HEK293 (cell line): ENCODE data around the gene VRTN.
A peak's percentile ranks its signal among the peaks of the same experiment; 100 is the strongest.

Source experiments
- CTCF ChIA-PET: fragments of 350-600 bp; formaldehyde crosslinking; extraction: SDS; loops from one replicate; lab custom pipeline; 2021; ENCODE audit warnings: antibody characterized with exemption; lab: Yijun Ruan, JAX
- POLR2A ChIA-PET: fragments of 300-600 bp; formaldehyde crosslinking; extraction: SDS; loops from one replicate; lab custom pipeline; 2020; ENCODE audit warnings: antibody characterized with exemption, inconsistent platforms; lab: Yijun Ruan, JAX
- H3K27ac ChIP-seq: fragments of 200-500 bp; sonication (Bioruptor generic); 2 replicates; pipeline ENCODE4 v1.5.1; 2014; ENCODE audit warnings: low read depth, low read length, control low read depth, inconsistent platforms; ENCODE audit errors: extremely low read depth
- H3K36me3 ChIP-seq, 2 experiments: fragments of 200-500 bp in 1 of 2; sonication (Bioruptor generic) in 1 of 2; 1 replicate in 1 of 2; 2 replicates in 1 of 2; pipeline ENCODE4 v1.5.1; 2014 to 2017; ENCODE audit warnings: inconsistent platforms in 2 of 2, low read length in 2 of 2; ENCODE audit not compliant: control insufficient read depth in 2 of 2, insufficient read depth in 1 of 2
- H3K4me1 ChIP-seq: fragments of 200-500 bp; sonication (Bioruptor generic); 2 replicates; pipeline ENCODE4 v1.5.1; 2014; ENCODE audit warnings: mild to moderate bottlenecking, low read length, inconsistent platforms; ENCODE audit not compliant: control insufficient read depth, insufficient read depth
- H3K4me3 ChIP-seq: 2 replicates; pipeline ENCODE4 v1.5.1; 2011; ENCODE audit warnings: low read depth, mild to moderate bottlenecking, control low read depth, low read length, moderate library complexity
- H3K9me3 ChIP-seq: fragments of 200-500 bp; sonication (Bioruptor generic); 2 replicates; pipeline ENCODE4 v1.5.1; 2014; ENCODE audit warnings: low read depth, low read length, inconsistent platforms; ENCODE audit not compliant: control insufficient read depth, insufficient read depth
- BCL11B ChIP-seq: fragments of 450-650 bp; formaldehyde crosslinking; IDR thresholded peaks from 2 replicates; pipeline ENCODE4 v1.5.1; 2016; ENCODE audit warnings: low read depth, missing biosample characterization, missing genetic modification characterization
- BCL6B ChIP-seq: fragments of 450-650 bp; formaldehyde crosslinking; IDR thresholded peaks from 2 replicates; pipeline ENCODE4 v1.5.1; 2017; ENCODE audit warnings: missing biosample characterization, missing genetic modification characterization
- HIC1 ChIP-seq: fragments of 450-650 bp; formaldehyde crosslinking; IDR thresholded peaks from 2 replicates; pipeline ENCODE4 v1.5.1; 2016; ENCODE audit warnings: missing biosample characterization, missing genetic modification characterization
- KLF7 ChIP-seq: fragments of 450-650 bp; formaldehyde crosslinking; IDR thresholded peaks from 2 replicates; pipeline ENCODE4 v1.5.1; 2016; ENCODE audit warnings: missing biosample characterization, missing genetic modification characterization, borderline replicate concordance
- MYNN ChIP-seq: fragments of 450-650 bp; formaldehyde crosslinking; IDR thresholded peaks from 2 replicates; pipeline ENCODE4 v1.5.1; 2016; ENCODE audit warnings: missing biosample characterization, missing genetic modification characterization, borderline replicate concordance
- PRDM10 ChIP-seq: fragments of 450-650 bp; formaldehyde crosslinking; IDR thresholded peaks from 2 replicates; pipeline ENCODE4 v1.5.1; 2016; ENCODE audit warnings: missing biosample characterization, missing genetic modification characterization
- WT1 ChIP-seq: fragments of 450-650 bp; formaldehyde crosslinking; IDR thresholded peaks from 2 replicates; pipeline ENCODE4 v1.5.1; 2016; ENCODE audit warnings: missing biosample characterization, missing genetic modification characterization
- ZBTB10 ChIP-seq: fragments of 450-650 bp; formaldehyde crosslinking; IDR thresholded peaks from 2 replicates; pipeline ENCODE4 v1.5.1; 2016; ENCODE audit warnings: missing biosample characterization, missing genetic modification characterization
- ZBTB20 ChIP-seq: fragments of 450-650 bp; formaldehyde crosslinking; IDR thresholded peaks from 2 replicates; pipeline ENCODE4 v1.5.1; 2016; ENCODE audit warnings: missing biosample characterization, missing genetic modification characterization
- ZIC2 ChIP-seq: fragments of 450-650 bp; formaldehyde crosslinking; IDR thresholded peaks from 2 replicates; pipeline ENCODE4 v1.5.1; 2016; ENCODE audit warnings: missing biosample characterization, missing genetic modification characterization
- ZNF23 ChIP-seq: fragments of 450-650 bp; formaldehyde crosslinking; IDR thresholded peaks from 2 replicates; pipeline ENCODE4 v1.5.1; 2016; ENCODE audit warnings: missing biosample characterization, missing genetic modification characterization, borderline replicate concordance
- ZNF266 ChIP-seq: fragments of 450-650 bp; formaldehyde crosslinking; IDR thresholded peaks from 2 replicates; pipeline ENCODE4 v1.5.1; 2016; ENCODE audit warnings: missing biosample characterization, missing genetic modification characterization, low read depth
- ZNF366 ChIP-seq: fragments of 450-650 bp; formaldehyde crosslinking; conservative IDR thresholded peaks from 2 replicates; pipeline ENCODE4 v1.5.1; 2016; ENCODE audit warnings: missing biosample characterization, missing genetic modification characterization
- ZNF521 ChIP-seq: fragments of 450-650 bp; formaldehyde crosslinking; IDR thresholded peaks from 2 replicates; pipeline ENCODE4 v1.5.1; 2017; ENCODE audit warnings: missing biosample characterization, mild to moderate bottlenecking, missing genetic modification characterization
- ZNF585B ChIP-seq: fragments of 450-650 bp; formaldehyde crosslinking; IDR thresholded peaks from 2 replicates; pipeline ENCODE4 v1.5.1; 2016; ENCODE audit warnings: missing biosample characterization, missing genetic modification characterization
- ZNF76 ChIP-seq: fragments of 450-650 bp; formaldehyde crosslinking; IDR thresholded peaks from 2 replicates; pipeline ENCODE4; 2016; ENCODE audit warnings: low read depth, missing biosample characterization, missing genetic modification characterization, borderline replicate concordance
- ZNF777 ChIP-seq: fragments of 450-650 bp; formaldehyde crosslinking; IDR thresholded peaks from 2 replicates; pipeline ENCODE4 v1.5.1; 2017; ENCODE audit warnings: missing biosample characterization, missing genetic modification characterization, borderline replicate concordance
- ZNF843 ChIP-seq: fragments of 450-650 bp; formaldehyde crosslinking; IDR thresholded peaks from 2 replicates; pipeline ENCODE4 v1.5.1; 2016; ENCODE audit warnings: missing biosample characterization, missing genetic modification characterization

The VRTN gene

GRCh38 chr14:74299061-74299545, 49.2 kb upstream of the VRTN start:
- no peak overlapping the region for H3K27ac ChIP-seq
- ChIA-PET CTCF (interaction anchor here (0.6 to 1.5 kb wide), 3 partner anchors 14 to 547 kb away, joined by 3 to 7 read pairs (median 4); no protein-coding TSS in a partner anchor), POLR2A (no interaction called here)

GRCh38 chr14:74301594-74302151, 46.6 kb upstream of the VRTN start:
- Histone ChIP-seq H3K4me1 (no peaks in the 10 kb centered on the region), H3K4me3 (peak overlapping the region; percentile 92), H3K27ac (peak overlapping the region; percentile 68; the same call in 1 of the 2 replicates), H3K9me3 (no peaks in the 10 kb centered on the region), H3K36me3 (peaks cover 17 to 37% of the 10 kb centered on the region in 2 experiments; a peak in 2 of 3 replicates)
- ChIA-PET CTCF (interaction anchor here (0.6 to 1.6 kb wide), 3 partner anchors 34 to 291 kb away, joined by 3 read pairs; no protein-coding TSS in a partner anchor), POLR2A (interaction anchor here (0.7 to 0.8 kb wide), 2 partner anchors 25 to 53 kb away, joined by 3 to 4 read pairs; no protein-coding TSS in a partner anchor)
- TF ChIP-seq HIC1 (tag by site-specific recombination) (no peak), ZNF843 (no peak), ZNF585B (tag by site-specific recombination) (no peak), BCL11B (tag by site-specific recombination) (no peak), MYNN (no peak), ZNF266 (tag by site-specific recombination) (no peak), ZBTB20 (tag by site-specific recombination) (peak; percentile 23; the same call in 1 of the 2 replicates), ZIC2 (no peak), ZNF76 (tag by site-specific recombination) (peak; percentile 68), ZNF366 (tag by site-specific recombination) (peak; percentile 49; the same call in 1 of the 2 replicates), ZNF23 (tag by site-specific recombination) (no peak), ZBTB10 (no peak), WT1 (tag by site-specific recombination) (no peak)

More at GRCh38 chr14:74299061-74299545, 49.2 kb upstream of the VRTN start:
- Histone ChIP-seq H3K9me3 (no peaks in the 10 kb centered on the region), H3K4me3 (no peak overlapping the region), H3K36me3 (peaks cover 17 to 61% of the 10 kb centered on the region in 2 experiments; a peak in 2 of 3 replicates), H3K4me1 (no peaks in the 10 kb centered on the region)
- TF ChIP-seq PRDM10 (tag by site-specific recombination) (peak; percentile 58), ZNF777 (tag by site-specific recombination) (no peak), KLF7 (tag by site-specific recombination) (no peak), BCL6B (no peak), ZNF521 (tag by site-specific recombination) (no peak)
